Activated CD8-positive, alpha-beta memory T cell treated with anti-CD3 and anti-CD28 coated beads for 48 hours (primary cell): ENCODE results near the gene PLEKHH1.
A peak's percentile ranks its signal among the peaks of the same experiment; 100 is the strongest.
"Not testable (repeated sequence)": the region's sequence is repeated elsewhere in the genome, so short reads cannot be mapped to it uniquely, and the experiment has no call there.

Experiments
- DNase-seq, 3 experiments: peaks; one replicate each; pipeline ENCODE4 v3.0.0-alpha.2; 2020; ENCODE audit warnings: low read depth in 2 of 3, low spot score in 2 of 3

PLEKHH1 gene

DNA sequence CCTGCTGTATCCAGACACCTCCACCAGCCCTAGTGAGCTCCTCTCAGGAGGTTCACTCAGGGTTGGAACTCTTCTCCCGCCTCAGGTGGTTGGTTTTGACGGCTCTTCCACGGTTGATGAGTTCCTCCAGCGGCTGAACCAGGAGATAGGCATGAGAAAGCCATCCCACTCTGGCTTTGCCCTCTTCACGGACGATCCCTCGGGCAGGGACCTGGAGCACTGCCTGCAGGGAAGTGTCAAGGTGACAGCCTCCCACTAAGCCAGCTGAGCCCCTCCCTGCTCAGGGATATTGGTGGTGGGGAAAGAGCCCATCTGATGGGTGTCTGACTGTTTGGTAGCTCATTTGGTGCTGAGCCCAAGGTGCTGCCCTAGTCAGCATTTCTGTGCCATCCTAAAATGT is 46.5 kb downstream of the PLEKHH1 start:
- no peak for DNase-seq

GRCh38 chr14:67580336-67581171 is 47.5 kb downstream of the PLEKHH1 start:
- no peak for DNase-seq

- no peak for DNase-seq
These were observed 48.6 kb downstream of the PLEKHH1 start for GRCh38 chr14:67581643-67582042.

- DNase-seq, result no peak
These were observed 49.0 kb downstream of the PLEKHH1 start for GRCh38 chr14:67582061-67582460.

GRCh38 chr14:67583711-67584644 is 50.9 kb downstream of the PLEKHH1 start:
- no peak for DNase-seq

- no peak for DNase-seq
These were observed 51.9 kb downstream of the PLEKHH1 start for GRCh38 chr14:67584978-67585377.

DNA sequence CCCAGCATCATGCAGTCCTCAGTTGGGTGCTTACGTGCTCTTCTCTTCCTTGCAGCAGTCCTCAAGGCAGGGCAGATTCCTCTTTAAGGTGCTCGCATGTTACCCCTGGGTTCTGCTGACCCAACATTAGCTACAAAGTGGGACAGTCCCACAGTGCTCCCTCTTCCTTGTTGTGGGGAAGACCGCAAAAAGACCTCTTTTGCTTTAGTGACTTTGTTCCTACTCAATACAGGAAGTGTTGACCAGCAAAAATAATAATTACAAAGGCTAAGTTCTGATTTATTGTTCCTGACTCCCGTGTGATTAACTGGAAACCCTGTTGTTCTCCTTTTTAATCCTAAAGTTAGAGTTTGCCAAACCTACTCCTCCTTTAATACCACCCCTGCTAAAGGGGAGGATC is 53.3 kb downstream of the PLEKHH1 start:
- no peak for DNase-seq

DNA sequence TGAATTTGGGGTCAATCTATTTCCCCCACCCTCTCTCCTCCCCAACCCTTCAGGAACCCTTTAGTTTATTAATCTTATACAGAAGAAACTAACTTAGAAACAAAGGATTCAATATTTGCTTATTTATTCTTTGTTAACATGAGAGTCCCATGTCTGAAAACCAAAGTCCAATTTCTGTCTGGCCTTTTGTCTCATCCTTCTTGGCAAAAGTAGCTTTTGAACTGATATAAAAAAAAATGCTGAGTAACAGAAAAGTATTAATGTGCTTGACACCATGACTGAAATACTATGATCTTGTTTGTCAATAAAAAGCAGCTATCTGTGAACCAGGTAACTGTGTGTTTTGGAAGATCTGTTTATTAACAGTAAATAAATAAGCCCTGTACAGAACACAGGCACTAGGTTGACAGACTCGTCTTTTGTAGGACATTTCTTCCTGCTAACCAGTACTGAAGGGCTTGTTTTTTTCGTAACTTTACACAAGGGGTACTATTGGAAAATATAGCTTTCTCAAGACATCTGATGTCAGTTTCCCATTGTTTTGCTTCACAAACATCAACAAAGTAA is 56.2 kb downstream of the PLEKHH1 start:
- no peak for DNase-seq

GRCh38 chr14:67593650-67594049 is 60.6 kb downstream of the PLEKHH1 start:
- DNase-seq, result not testable (repeated sequence)

- no peak for DNase-seq
These were observed 62.3 kb downstream of the PLEKHH1 start for GRCh38 chr14:67595392-67595791.

DNA sequence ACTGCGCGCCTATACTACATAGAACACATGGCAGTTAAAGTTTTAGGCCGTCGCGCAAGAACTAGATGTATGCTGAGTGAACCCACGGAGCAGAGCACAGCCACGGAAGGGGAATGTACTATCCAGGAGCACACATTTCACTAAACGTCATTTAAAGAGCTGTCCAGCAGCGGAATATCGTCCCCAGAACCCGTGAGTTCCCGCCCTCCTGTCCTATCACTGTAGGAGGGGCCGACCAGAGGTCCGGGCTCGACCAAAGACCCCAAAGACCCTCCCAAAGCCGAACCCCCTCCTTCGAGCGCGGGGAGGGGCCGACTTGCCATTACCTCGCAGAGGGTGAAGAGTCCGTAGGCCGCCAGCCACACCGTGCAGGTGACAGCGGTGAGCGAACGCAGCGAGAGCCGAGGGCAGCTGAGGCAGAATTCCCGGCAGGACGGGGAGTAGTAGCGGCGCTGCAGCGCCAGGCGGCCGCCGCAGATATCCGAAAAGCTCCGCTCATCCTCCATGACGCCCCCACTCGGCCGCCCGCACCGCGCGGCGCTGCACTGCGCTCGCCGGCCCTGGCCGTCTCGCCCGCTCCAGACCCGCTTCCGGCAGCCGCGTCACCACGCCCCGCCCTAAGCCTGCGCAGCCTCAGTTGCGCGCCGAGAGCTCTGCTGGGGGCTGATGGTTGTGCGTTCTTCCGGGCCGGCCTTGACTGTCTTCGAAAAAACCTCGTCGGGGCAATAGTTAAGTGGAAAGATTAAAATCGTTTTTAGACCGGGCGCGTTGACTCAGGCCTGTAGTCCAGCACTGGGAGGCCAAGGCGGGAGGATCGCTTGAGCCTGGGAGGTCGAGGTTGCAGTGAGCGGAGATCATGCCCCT is 66.8 kb downstream of the PLEKHH1 start, which contains the start of gene PIGH:
Gene PIGH (minus strand): TSS at position 571 of the 864 bp plus-strand sequence. CDS start 65 bp downstream, at position 506.
- peak; percentile 82 to 87 (median 83) for DNase-seq

GRCh38 chr14:67600562-67600974 is 67.5 kb downstream of the PLEKHH1 start:
- DNase-seq, result not testable (repeated sequence)

DNA sequence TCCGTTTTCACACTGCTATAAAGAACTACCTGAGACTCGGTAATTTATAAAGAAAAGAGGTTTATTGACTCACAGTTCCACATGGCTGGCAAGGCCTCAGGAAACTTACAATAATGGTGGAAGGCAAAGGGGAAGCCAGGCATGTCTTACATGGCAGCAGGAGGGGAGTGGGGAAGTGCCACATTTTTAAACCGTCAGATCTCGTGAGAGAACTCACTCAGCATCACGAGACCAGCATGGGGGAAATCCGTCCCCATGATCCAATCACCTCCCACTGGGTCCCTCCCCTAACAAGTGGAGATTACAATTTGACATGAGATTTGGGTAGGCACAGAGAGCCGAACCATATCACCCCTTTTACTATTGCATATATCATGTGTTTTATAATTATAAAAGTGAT is 69.0 kb downstream of the PLEKHH1 start:
- DNase-seq, result no peak

DNA sequence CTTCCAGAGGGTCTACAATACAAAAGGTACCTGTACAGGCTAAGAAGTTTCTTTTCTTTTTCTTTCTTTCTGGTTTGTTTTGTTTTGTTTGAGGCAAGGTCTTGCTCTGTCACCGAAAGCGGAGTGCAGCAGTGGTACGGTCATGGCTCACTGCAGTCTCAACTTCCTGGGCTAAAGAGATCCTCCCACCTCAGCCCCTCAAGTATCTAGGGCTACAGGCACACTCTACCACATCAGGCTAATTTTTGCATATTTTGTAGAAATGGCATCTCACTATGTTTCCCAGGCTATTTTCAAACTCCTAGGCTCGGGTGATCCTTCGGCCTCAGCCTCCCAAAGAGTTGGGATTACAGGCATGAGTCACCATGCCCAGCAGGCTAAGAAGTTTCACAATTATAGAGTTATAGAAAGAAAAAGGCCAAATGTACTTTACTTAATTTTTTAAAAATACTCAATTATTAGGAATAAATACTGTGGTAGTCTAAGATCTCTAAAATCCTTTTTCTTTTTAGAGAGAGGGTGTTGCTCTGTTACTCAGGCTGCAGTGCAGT is 70.0 kb downstream of the PLEKHH1 start:
- no peak for DNase-seq

GRCh38 chr14:67607646-67608045 is 74.6 kb downstream of the PLEKHH1 start:
- no peak for DNase-seq

DNA sequence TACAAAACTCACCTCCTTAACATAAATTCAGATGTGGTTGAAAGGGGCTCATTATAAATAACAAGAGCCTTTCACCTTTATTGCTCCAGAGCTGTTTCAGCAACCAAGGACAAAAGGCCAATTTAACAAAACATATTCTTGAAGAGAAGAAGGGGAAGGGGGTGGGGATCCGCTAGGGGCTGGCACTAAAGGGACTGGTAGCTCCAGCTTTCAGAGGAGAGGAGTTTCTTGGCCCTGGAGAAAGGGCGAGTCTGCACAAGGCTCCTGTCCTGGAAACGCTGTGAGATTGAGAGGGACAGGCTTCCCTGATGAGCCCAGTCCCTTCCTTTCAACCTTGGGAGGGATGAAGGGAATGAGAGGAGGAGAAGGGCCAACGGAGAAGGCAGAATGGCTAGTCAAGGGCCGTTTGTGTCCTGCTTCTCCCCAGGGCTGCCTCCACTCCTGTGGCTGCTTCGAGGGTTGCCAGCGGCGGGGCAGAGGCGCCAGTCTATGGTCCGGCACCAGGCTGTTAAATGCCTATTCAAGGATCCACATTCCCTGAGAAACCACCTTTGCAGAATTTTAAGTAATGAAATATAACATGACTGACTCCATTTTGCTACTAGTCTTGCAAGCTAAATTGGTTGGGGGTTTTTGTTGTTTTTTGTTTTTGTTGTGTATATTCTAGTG is 76.7 kb downstream of the PLEKHH1 start:
- DNase-seq, result no peak

GRCh38 chr14:67610491-67610890 is 77.4 kb downstream of the PLEKHH1 start:
- DNase-seq, result no peak

- DNase-seq, result no peak
These were observed 85.5 kb downstream of the PLEKHH1 start for GRCh38 chr14:67618617-67619063.

GRCh38 chr14:67619446-67620216 is 86.5 kb downstream of the PLEKHH1 start, which contains the start of gene ARG2:
ARG2 (plus strand) TSS chr14:67619920; CDS start chr14:67619978, 58 bp downstream.
- peak; percentile 89 to 91 (median 90) for DNase-seq
